ENCODE results near the gene TPP1.

TPP1 gene

GRCh38 chr11:6568191-6568918 is 50.9 kb downstream of the TPP1 start:
- TF ChIP-seq, protein P1, sequence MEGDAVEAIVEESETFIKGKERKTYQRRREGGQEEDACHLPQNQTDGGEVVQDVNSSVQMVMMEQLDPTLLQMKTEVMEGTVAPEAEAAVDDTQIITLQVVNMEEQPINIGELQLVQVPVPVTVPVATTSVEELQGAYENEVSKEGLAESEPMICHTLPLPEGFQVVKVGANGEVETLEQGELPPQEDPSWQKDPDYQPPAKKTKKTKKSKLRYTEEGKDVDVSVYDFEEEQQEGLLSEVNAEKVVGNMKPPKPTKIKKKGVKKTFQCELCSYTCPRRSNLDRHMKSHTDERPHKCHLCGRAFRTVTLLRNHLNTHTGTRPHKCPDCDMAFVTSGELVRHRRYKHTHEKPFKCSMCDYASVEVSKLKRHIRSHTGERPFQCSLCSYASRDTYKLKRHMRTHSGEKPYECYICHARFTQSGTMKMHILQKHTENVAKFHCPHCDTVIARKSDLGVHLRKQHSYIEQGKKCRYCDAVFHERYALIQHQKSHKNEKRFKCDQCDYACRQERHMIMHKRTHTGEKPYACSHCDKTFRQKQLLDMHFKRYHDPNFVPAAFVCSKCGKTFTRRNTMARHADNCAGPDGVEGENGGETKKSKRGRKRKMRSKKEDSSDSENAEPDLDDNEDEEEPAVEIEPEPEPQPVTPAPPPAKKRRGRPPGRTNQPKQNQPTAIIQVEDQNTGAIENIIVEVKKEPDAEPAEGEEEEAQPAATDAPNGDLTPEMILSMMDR (IDR thresholded peaks at IDR 0.05): no peak
- DNase-seq (ENCODE audit: low spot score): no peak
- Histone ChIP-seq H3K4me3 (no peak overlapping the region), H3K27ac (no peak overlapping the region)

GRCh38 chr11:6567371-6567745 is 51.9 kb downstream of the TPP1 start:
- no peak overlapping the region for H3K4me3 ChIP-seq
- H3K27ac ChIP-seq: no peak overlapping the region
- TF ChIP-seq, protein P1 (IDR thresholded peaks at IDR 0.05): no peak
- no peak for DNase-seq (ENCODE audit: low spot score)

GRCh38 chr11:6566704-6567370 is 52.4 kb downstream of the TPP1 start:
- Histone ChIP-seq H3K4me3 (no peak overlapping the region), H3K27ac (no peak overlapping the region)
- DNase-seq (ENCODE audit: low spot score): no peak
- TF ChIP-seq, protein P1 (IDR thresholded peaks at IDR 0.05): no peak

- TF ChIP-seq, protein P1 (IDR thresholded peaks at IDR 0.05): no peak
- no peak for DNase-seq (ENCODE audit: low spot score)
- H3K4me3 ChIP-seq: no peak overlapping the region
- H3K27ac ChIP-seq: no peak overlapping the region
These were observed 53.1 kb downstream of the TPP1 start for GRCh38 chr11:6565988-6566703.

GRCh38 chr11:6565325-6565724 is 53.9 kb downstream of the TPP1 start:
- DNase-seq (ENCODE audit: low spot score): no peak
- Histone ChIP-seq H3K27ac (no peak overlapping the region), H3K4me3 (no peak overlapping the region)
- TF ChIP-seq, protein P1 (IDR thresholded peaks at IDR 0.05): no peak

DNA sequence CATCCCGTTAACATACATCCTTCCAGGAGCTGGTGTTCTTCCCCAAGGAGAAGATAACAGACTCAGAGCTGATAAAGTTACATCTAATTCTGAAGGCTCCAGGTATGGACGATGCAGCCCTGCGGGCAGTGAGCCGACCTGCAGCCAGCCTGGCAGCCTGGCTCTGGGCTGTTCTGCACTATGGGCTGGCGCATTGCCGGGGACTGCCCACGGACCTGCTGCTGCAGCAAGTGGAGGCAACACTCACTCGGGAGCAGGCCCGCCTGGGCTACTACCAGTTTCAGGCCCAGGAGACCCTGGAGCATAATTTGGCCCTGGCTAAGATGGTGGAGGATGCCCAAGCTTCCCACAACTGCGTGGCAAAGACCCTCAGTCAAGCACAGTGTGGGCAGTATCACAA is 55.6 kb downstream of the TPP1 start:
- H3K4me3 ChIP-seq: no peak overlapping the region
- TF ChIP-seq, protein P1 (IDR thresholded peaks at IDR 0.05): no peak
- DNase-seq (ENCODE audit: low spot score): no peak
- H3K27ac ChIP-seq: no peak overlapping the region
